Medulla oblongata (tissue), 1 donor: ENCODE data around the gene TMEM266.

Experiments used
- DNase-seq: peaks from one replicate; pipeline ENCODE4 v3.0.0-alpha.2; 2015; ENCODE audit errors: extremely low spot score

TMEM266 gene

DNA sequence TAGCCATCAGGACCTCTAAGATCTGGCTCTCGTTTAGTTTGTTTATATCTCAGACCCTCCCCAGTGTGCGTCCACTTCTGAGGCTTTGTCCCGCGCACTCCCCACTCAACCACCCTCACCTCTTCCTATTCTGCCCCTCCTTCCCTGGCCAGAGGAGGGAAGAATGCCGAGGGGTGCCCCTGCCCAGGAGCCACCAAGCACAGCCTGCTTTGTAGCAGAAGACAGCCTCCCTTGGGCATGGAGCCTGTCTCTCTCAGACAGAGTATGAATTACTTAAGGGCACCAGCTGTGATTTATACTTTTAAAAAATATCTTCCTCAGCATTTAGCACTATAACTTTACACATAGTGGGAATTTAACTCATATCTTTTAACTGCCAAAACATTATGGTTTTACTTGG is 6.0 kb downstream of the TMEM266 start:
- DNase-seq: no peak

GRCh38 chr15:76070192-76070591 is 10.4 kb downstream of the TMEM266 start:
- DNase-seq: no peak

- DNase-seq: no peak
Observed at GRCh38 chr15:76070921-76071635, 11.3 kb downstream of the TMEM266 start.

GRCh38 chr15:76071806-76072205 is 12.0 kb downstream of the TMEM266 start:
- DNase-seq: no peak

- DNase-seq: no peak
Observed at GRCh38 chr15:76073554-76073953, 13.8 kb downstream of the TMEM266 start.

GRCh38 chr15:76075046-76075445 is 15.3 kb downstream of the TMEM266 start:
- DNase-seq: no peak

DNA sequence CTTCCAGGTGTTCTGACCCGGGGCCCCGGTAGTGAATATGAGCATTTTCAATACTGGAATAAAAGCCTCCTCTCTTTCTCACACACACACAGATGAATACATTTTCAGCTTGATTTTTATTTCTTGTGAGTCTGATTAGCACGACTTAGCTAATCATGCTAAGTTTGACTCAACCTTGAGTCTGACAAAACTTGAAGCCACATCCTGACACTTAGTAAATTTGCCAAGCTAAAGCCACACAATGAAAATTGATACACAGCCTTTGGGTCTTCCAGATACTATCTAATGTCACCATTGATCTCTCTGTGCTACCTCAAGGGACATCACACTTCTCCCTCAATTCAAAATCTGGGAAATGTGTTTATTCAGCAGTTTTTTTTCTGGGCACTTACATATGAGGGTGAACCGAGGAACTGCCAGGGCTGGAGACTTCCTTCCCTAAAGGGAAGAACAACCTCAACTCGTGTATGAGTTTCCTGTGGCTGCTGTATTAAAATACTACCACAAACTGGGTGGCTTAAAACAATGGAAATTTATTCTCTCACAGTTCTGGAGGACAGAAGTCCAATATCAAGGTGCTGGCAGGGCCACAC is 18.6 kb downstream of the TMEM266 start:
- no peak for DNase-seq

DNA sequence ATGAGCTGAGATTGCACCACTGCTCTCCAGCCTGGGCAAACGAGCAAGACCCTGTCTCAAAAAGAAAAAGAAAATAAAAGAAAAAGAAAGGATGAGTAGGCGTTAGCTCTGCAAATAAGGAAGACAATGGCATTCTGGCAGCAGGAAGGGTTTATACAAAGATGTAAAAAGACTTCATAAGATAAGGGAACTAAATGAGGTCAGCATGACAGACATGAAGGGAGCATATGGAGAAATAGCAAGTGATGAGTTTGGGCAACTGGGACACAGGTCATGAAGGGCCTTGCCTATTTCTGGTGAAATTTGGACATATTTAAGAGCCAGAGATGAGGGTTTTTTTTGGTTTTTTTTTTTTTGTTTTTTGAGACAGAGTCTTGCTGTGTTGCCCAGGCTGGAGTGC is 24.5 kb downstream of the TMEM266 start:
- no peak for DNase-seq

DNA sequence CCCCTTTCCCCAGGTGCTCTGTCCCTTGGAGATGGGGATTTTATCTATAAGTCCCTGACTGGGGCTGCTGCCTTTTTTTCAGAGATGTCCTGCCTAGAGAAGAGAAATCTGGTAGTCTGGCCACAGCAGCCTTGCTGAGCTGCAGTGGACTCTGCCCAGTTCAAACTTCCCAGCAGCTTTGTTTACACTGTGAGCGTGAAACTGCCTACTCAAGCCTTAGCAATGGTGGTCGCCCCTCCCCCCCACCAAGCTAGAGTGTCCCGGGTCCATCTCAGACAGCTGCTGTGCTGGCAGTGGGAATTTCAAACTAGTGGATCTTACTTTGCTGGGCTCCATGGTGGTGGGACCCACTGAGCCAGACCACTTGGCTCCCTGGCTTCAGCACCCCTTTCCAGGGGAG is 38.9 kb downstream of the TMEM266 start:
- no peak for DNase-seq

GRCh38 chr15:76099388-76099787 is 39.6 kb downstream of the TMEM266 start:
- DNase-seq: no peak

- DNase-seq: no peak
Observed at GRCh38 chr15:76100361-76100760, 40.6 kb downstream of the TMEM266 start.

- no peak for DNase-seq
Observed at GRCh38 chr15:76101655-76102054, 41.9 kb downstream of the TMEM266 start.

DNA sequence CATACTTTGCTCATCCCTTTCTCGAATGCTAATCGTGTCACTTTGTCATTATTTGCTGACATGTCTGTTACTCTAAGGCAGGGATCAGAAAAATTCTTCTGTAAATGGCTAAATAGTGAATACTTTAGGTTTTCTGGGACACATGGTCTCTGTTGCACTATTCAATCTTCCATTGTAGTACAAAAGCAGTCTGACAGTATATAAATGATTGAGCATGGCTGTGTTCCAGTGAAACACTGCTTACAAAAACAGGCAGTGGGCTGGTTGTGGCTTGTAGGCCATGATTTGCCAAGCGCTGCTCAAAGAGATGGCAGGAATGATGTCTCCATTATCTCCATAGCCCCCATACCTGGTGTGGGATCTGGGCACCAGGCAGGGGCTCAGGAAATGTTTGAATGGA is 45.6 kb downstream of the TMEM266 start:
- DNase-seq: peak; percentile 4

DNA sequence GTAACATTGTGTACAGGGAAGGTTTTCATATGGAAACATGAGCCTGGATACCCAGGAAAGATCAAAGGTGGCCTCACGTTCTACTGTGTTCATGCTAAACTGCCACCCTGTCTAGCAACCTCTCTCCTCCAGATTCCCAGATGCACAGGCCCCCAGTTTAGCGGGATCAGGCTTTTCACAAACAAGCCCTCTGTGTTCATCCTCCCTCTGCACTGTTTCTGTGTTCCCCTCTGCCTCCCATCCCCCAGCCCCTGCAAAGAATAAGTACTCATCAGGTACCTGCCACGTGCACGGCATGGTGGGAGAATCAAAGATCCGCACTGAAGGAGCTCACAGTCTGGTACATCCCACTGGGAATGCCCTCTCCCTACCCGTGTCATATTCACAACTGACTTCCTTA is 46.1 kb downstream of the TMEM266 start:
- DNase-seq: no peak

- no peak for DNase-seq
Observed at GRCh38 chr15:76107169-76107568, 47.4 kb downstream of the TMEM266 start.

DNA sequence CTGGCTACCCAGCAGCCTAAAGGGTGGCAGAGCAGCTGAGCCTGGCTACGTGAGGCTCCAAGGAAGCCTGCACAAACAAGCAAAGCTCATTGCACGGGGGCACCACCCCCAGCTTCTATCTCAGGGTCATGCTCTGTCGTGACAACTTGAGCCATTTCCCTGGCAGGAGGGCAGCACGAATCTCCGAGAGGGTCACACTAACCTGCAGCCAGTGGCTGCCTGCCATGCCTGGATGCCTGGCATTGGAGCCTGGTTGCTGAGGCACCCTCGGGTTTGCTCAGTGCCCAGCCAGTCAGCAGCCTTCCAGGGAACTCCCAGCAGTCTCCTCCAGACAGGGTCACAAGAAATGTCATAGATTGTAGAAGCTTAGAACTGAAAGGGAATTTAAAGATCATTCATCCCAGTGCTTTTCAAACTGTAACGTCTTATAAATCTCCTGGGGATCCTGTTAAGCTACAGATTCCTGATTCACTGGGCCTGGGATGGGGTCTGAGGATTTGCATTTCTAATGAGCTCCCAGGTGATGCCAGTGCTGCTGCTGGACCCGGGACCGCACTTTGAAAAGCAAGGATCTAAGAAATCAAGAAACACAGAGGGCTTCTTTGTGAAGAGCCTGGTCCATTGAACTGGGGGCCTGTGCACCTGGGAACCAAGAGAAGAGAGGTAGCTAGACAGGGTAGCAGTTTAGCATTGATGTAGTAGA is 48.4 kb downstream of the TMEM266 start:
- DNase-seq: peak; percentile 64

DNA sequence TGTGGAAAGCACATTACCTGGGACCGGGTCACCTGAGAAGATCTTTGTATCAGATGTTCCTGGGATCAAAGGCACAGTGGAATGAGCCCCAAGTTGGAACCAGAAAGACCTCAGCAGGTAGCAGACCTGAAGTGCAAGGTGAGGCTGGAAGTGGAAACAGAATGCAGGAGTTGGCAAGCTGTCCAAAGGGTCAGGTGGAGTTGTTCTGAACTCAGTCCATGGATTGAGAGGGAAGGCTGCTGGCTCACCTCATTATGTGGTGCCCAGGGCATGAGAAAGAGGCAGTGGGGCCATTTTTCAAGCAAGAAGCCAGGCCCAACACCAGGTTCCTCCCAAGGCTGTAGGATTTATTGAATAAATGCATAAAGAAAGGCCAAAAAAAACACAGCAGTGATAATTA is 49.3 kb downstream of the TMEM266 start:
- DNase-seq: no peak

DNA sequence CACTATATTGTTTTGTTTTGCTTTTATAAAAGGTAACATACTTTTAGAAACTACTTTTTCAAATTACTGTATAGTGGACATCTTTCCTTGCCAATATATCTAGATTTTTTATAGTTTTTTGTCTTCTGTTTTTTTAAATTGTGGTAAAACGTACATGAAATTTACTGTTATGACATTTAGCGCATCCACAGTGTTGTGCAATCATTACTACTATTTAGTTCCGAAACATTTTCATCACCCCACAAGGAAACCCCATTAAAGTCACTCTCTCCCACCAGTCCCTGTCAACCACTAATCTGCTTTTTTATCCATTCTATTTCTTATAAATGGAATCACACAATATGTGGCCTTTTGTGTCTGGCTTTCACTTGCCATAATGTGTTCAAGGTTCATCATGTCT is 54.8 kb downstream of the TMEM266 start:
- DNase-seq: no peak

GRCh38 chr15:76116138-76116885 is 56.5 kb downstream of the TMEM266 start:
- DNase-seq: no peak

DNA sequence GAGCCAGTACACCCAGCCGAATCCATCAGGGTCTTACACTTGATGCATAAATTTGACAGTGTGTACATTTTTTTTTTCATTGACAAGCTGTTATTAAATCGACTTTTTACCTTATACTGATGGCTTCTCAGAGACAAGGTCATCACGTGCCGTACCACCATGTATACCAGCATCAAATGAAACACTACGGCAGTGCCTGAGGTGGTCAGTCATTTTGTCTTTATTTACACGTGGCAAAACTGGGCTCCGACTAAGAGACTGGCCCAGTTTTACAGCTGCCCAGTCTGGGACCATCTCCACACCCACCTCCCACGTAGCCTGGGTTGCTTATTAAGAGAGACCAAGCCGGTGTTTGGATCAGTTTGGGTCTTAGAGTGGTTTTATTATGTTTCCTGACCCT is 57.4 kb downstream of the TMEM266 start:
- DNase-seq: no peak

DNA sequence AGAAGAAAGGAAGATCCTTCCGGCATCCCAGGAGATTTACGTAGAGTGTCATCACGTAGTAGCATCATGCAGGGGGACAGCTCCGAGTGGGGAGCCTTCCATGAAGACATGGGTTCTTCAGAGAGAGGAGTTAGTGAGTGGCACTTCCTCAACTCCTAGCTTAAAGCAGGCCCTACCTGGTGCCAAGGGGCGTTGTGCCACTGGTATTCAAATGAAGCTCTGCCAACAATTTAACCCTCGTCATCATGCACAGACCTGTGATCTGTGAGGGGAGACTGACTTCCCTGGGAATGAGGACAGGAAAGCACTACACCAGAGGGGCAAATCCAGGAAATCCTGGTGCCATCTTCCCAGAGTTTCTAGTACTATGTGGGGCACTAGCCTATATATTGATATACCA is 59.0 kb downstream of the TMEM266 start:
- DNase-seq: no peak

- DNase-seq: no peak
Observed at GRCh38 chr15:76123031-76123430, 63.2 kb downstream of the TMEM266 start.
